HG02623 (cell line): ENCODE data around the gene WDR74.
"Not testable (repeated sequence)": the region's sequence is repeated elsewhere in the genome, so short reads cannot be mapped to it uniquely, and the experiment has no call there.

Experiments used
- ATAC-seq: cut with Tn5 transposase; IDR thresholded peaks from one replicate; pipeline ENCODE4 v1.9.1; 2021; ENCODE audit warnings: moderate library complexity; ENCODE audit not compliant: unreplicated experiment

WDR74 gene

GRCh38 chr11:62839050-62839945 lies at the start of gene WDR74:
TSS of gene WDR74 (minus strand) at chr11:62839590. CDS start at chr11:62839570, 20 bp downstream.
- peak; percentile 45 for ATAC-seq

GRCh38 chr11:62889126-62889483 lies 49.7 kb upstream of the WDR74 start:
- ATAC-seq: no peak

- no peak for ATAC-seq
Measured at GRCh38 chr11:62888406-62888805, 49.0 kb upstream of the WDR74 start.

GRCh38 chr11:62885137-62885750 lies 45.9 kb upstream of the WDR74 start:
- ATAC-seq: no peak

- ATAC-seq: no peak
Measured at GRCh38 chr11:62883673-62884072, 44.3 kb upstream of the WDR74 start.

- ATAC-seq: no peak
Measured at GRCh38 chr11:62882788-62883501, 43.6 kb upstream of the WDR74 start.

- no peak for ATAC-seq
Measured at GRCh38 chr11:62882431-62882749, 43.0 kb upstream of the WDR74 start.

GRCh38 chr11:62881579-62882430 lies 42.4 kb upstream of the WDR74 start:
- peak; percentile 26 for ATAC-seq

GRCh38 chr11:62880803-62881578 lies 41.6 kb upstream of the WDR74 start, which contains the start of gene SLC3A2:
TSS of gene SLC3A2 (plus strand) at chr11:62880896. CDS start at chr11:62881024, 128 bp downstream.
- peak; percentile 59 for ATAC-seq

GRCh38 chr11:62880231-62880802 lies 40.9 kb upstream of the WDR74 start:
- ATAC-seq: peak; percentile 15

- ATAC-seq: no peak
Measured at GRCh38 chr11:62879235-62879978, 40.0 kb upstream of the WDR74 start.

- no peak for ATAC-seq
Measured at GRCh38 chr11:62876712-62877111, 37.3 kb upstream of the WDR74 start.

GRCh38 chr11:62875698-62876478 lies 36.5 kb upstream of the WDR74 start:
- ATAC-seq: no peak

- ATAC-seq: no peak
Measured at GRCh38 chr11:62874851-62875250, 35.5 kb upstream of the WDR74 start.

GRCh38 chr11:62865635-62866034 lies 26.2 kb upstream of the WDR74 start:
- no peak for ATAC-seq

GRCh38 chr11:62863687-62864335 lies 24.4 kb upstream of the WDR74 start:
- no peak for ATAC-seq

- ATAC-seq: not testable (repeated sequence)
Measured at GRCh38 chr11:62861564-62862192, 22.3 kb upstream of the WDR74 start.
